ENCODE data around the gene ZNF439.
"Not testable (repeated sequence)": the region's sequence is repeated elsewhere in the genome, so short reads cannot be mapped to it uniquely, and the experiment has no call there.

The ZNF439 gene

DNA sequence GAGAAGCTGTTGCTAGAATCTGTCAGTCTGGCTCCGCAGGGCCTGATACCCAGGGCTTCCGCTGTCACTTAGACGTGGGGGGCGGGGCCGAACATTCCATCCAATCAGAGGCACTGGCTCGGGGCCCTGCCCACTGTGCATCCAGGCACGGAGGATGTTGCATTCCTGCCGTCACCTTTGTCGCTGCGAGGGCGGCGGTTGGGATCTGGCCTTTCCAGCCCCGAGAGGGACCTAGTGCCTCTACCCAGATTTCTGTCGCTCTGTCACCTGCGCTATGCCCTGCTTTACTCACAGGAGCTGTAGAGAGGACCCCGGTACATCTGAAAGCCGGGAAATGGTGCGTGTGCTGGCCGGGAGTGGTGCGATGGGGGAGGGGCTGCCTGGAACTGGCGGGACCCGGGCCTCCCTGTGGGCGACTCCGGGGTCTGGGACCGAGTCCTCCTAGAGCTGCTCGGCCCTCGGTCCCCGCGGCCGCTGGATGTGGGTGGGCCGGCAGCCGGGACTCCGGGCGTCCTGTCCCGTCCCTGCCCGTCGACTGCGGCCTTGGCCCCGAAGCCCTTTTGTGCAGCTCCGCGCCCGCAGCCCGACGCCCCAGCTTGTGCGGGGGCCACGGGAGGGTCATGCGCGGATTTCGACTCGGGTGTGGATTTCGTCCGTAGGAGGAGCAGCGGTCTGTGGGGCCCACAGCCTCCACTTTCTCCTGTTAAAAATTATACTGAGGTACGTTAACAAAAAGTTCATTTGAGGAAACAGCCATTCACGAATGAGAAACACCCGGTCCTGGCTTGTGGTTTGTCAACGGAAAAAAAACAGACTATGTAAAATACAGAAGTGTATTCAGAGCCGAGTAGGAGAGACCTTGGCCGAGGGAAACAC, at the start of gene ZNF439:
ZNF439 (plus strand) TSS at position 133 of the 876 bp plus-strand sequence; CDS start at position 275, 142 bp downstream.
- DNase-seq (ENCODE audit: low read depth, low spot score) = peak; percentile 84

DNA sequence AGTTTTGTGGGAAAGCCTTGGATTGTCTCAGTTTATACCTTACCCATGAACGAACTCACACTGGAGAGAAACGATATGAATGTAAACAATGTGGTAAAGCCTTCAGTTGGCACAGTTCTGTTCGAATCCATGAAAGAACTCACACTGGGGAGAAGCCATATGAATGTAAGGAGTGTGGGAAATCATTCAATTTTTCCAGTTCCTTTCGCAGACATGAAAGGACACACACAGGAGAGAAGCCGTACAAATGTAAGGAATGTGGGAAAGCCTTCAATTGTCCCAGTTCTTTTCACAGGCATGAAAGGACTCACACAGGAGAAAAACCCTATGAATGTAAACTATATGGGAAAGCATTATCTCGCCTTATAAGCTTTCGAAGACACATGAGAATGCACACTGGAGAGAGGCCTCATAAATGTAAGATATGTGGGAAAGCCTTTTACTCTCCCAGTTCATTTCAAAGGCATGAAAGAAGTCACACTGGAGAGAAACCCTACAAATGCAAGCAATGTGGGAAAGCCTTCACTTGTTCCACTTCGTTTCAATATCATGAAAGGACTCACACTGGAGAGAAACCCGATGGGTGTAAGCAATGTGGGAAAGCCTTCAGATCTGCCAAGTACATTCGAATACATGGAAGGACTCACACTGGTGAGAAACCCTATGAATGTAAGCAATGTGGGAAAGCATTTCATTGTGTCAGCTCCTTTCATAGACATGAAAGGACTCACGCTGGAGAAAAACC, 42.0 kb upstream of the ZNF439 start:
- no peak for DNase-seq (ENCODE audit: low read depth, low spot score)

DNA sequence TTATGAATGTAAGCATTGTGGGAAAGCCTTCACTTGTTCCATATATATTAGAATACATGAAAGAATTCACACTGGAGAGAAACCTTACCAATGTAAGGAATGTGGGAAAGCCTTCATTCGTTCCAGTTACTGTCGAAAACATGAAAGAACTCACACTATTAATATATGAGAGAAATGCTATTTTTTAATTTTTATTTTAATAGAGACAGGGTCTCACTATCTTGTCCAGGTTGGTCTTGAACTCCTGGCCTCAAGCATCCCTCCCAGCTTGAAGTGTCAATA, 41.5 kb upstream of the ZNF439 start:
- no peak for DNase-seq (ENCODE audit: low read depth, low spot score)

- DNase-seq (ENCODE audit: low read depth, low spot score) = no peak
Observed at GRCh38 chr19:11813703-11814028, 34.9 kb upstream of the ZNF439 start.

DNA sequence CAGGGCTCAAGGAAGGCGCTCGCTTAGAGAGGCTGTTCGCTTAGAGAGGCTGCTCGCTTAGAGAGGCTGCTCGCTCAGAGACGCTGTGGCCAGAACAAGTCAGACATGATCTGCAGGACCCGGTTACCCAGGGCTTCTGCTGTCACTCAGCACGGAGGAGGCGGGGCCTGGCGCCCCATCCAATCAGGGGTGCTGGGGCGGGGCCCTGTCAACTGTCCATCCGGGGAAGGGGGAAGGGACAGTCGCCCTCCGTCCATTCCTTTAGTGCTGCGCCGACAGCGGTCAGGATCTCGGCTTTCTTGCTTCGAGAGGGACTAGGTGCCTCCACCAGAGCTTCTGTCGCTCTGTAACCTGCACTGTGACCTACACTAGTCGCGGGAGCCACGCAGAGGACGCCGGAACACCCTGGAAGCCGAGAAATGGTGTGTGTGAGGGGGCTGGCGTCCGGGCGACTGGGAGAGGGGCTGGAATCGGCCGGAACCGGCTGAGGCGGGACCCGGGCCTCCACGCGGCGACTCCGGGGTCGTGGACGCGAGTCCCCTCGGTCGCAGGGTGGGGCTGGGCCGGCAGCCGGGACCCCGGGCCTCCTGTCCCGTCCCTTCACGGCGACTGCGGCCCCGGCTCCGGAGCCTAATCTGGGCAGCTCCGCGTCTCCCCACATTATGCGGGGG, 34.4 kb upstream of the ZNF439 start, which contains the start of gene ZNF440:
ZNF440 (plus strand) TSS at position 245 of the 671 bp plus-strand sequence; CDS start at position 420, 175 bp downstream.
- DNase-seq (ENCODE audit: low read depth, low spot score) = peak; percentile 78

DNA sequence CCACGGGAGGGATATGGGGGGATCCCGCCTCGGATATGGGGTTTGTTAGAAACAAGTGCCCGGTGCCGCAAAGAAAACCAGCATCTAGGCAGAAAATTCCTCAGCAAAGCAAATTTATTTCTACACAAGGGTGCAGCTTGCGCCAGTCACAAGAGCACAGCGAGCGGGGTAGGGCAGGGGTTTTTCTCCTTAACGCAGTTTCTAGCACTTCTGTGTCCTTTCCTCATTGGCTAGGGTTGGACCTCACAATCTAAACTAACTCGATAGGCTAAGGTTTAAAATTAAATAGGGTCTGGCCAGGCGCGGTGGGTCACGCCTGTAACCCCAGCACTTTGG, 33.9 kb upstream of the ZNF439 start:
- DNase-seq (ENCODE audit: low read depth, low spot score) = no peak

DNA sequence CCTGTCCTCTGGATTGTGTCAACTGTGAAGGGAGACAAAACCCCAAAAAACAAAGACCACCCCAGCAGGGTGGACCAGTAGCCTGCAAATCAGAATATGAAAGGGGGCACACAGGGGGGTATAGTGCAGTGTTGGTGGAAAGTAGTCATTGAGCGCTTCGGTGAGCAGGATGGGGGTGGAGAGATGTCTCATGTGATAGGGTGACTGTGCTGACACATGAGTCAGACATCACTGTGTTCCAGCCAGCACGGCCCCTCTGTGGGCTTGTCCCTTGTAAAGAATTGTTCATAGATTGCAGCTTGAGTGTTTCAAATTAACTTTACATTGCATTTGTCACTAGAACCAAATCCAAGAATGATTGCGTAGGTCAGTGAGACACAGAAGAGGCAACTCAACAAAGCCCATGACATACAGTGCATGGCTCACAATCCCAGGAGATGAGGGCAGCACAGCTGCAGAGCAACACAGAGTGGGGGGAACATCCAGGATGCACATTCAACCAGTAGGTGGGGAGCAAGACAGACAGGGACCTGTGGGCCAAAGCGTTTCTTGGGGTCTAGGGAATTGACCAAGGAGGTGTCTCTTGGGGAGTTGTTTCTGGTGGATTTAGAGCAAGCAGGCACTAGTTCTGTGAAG, 26.9 kb upstream of the ZNF439 start:
- no peak for DNase-seq (ENCODE audit: low read depth, low spot score)

- DNase-seq (ENCODE audit: low read depth, low spot score) = not testable (repeated sequence)
Observed at GRCh38 chr19:11828957-11829876, 19.3 kb upstream of the ZNF439 start.

GRCh38 chr19:11832253-11832912, 16.1 kb upstream of the ZNF439 start:
- no peak for DNase-seq (ENCODE audit: low read depth, low spot score)

- DNase-seq (ENCODE audit: low read depth, low spot score) = no peak
Observed at GRCh38 chr19:11833541-11833940, 15.0 kb upstream of the ZNF439 start.

- DNase-seq (ENCODE audit: low read depth, low spot score) = not testable (repeated sequence)
Observed at GRCh38 chr19:11835626-11836066, 12.9 kb upstream of the ZNF439 start.

GRCh38 chr19:11843722-11844121, 4.8 kb upstream of the ZNF439 start:
- no peak for DNase-seq (ENCODE audit: low read depth, low spot score)

DNA sequence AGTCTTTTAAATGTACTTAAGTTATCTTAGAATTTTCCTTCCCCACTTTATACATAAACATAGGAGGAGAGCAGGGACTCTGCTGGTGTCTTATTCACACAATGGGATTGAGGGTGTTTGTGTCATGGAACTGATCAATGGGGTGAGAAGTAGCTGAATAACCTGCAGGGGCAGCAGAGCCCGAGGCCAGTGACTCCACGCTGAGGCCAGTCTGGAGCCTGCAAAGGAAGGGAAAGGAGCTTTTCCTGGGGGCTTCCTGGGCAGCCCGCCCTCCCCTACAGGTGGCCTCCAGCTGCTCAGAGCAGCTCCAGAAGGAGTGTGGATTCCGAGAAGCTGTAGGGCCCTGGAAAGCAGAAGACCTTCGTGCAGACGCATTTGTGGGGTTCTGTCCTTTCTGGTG, 911 bp upstream of the ZNF439 start:
- not testable (repeated sequence) for DNase-seq (ENCODE audit: low read depth, low spot score)

GRCh38 chr19:11848200-11848593, 329 bp upstream of the ZNF439 start:
- DNase-seq (ENCODE audit: low read depth, low spot score) = no peak

DNA sequence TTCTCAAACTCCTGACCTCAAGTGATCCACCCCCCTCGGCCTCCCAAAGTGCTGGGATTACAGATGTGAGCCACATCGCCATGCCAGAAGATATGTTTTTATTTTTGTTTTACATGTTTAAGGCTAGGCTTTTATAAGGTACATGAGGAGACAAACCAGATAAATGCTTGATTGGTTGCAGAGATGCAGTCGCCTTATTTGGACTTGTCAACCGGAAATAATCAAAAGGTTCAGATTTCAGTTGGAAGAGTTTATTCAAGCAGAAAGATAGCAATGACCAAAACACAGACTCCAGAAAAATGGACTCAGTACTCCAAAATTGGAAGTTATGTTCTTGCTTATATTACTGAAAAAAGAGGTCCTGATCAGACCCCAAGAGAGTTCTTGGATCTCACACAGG, 1.8 kb downstream of the ZNF439 start:
- not testable (repeated sequence) for DNase-seq (ENCODE audit: low read depth, low spot score)

DNA sequence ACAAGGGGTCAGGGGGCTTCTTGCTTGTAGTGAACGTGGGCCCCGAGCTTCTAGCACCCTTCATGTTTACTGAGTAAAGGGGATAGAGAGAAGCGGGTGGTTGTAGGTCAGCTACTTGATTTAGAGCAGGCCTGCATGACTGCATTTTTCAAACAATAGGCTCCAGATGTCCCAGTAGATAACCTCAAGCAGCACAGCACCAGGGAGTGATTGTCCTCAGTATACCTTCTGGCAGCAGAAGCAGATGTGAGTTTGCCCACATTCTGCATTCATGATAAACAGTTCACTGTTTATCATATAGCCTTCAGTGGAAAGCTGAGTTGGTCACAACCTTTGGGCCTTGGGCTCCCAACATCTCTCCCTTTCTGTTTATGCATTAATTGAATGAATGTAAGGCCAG, 4.8 kb downstream of the ZNF439 start:
- no peak for DNase-seq (ENCODE audit: low read depth, low spot score)

DNA sequence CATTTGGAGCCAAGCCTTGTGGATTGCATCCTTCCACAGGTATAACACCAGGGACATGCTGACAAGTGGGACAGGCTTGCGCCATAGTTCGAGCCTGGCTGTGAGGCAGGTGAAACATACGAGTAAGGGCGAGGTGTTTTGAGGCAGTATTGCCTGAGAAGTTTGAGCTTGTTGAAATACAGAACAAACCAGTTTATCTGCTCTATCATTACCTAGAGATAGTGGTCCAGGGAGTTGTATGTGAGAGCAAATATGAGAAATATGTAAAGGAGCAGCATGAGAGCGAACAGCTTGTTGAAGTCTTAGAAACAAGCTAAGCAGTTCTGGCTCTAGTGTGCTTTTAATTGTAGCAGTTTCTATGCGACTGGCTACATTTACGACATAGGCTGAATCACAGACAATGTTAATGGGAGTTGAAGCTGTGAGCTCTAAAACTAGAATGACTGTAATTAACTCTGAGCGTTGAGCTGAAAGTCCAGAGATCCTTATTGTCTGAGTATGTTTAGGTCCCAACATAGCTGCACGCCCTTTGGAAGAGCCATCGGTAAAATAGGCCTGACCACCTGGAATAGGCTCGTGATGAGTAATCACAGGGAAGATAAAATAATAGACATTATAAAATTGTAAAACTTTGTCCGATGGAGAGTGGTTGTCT, 8.2 kb downstream of the ZNF439 start:
- no peak for DNase-seq (ENCODE audit: low read depth, low spot score)

GRCh38 chr19:11860721-11861120, 12.2 kb downstream of the ZNF439 start:
- no peak for DNase-seq (ENCODE audit: low read depth, low spot score)

DNA sequence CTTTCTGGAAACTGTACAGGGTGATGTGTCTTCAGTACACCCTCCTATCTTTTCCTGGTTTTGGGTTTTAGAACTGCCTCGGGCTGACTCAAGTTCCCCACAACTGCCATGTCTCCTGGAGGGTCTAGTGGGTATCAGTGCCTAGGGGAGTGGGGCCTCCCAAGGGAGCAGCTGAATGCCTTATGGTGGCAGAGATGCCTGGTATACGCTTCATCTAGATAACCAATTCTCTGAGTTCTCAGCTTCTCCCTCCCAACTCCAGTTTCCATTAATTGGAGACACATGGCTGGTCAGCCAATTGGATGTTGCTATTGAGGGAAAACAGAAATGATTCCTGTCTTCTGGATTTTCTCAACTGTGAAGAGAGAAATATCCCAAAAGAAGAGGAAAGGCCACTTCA, 12.8 kb downstream of the ZNF439 start:
- DNase-seq (ENCODE audit: low read depth, low spot score) = no peak

- not testable (repeated sequence) for DNase-seq (ENCODE audit: low read depth, low spot score)
Observed at GRCh38 chr19:11867766-11868165, 19.2 kb downstream of the ZNF439 start.

Measured in activated naive CD8-positive, alpha-beta T cell treated with anti-CD3 and anti-CD28 coated beads, Interleukin-2, amount 50 U/mL, for 16 hours (primary cell).